Right lobe of liver (tissue), 4 donors: Measurements from ENCODE around the gene DDR2.

Experiments
- POLR2A ChIP-seq: fragments of 450-650 bp; IDR thresholded peaks from one replicate; pipeline ENCODE4 v1.6.1; 2017; ENCODE audit warnings: antibody characterized with exemption, mild to moderate bottlenecking
- TF ChIP-seq, protein P1 (sequence below), 4 donors: fragments of 200-600 bp in 3 of 4; fragments of 450-650 bp in 1 of 4; IDR thresholded peaks; one replicate each; pipeline versions ENCODE4 v1.5.1 to v1.8.0; 2016 to 2022; ENCODE audit warnings: antibody characterized with exemption in 4 of 4, mild to moderate bottlenecking in 2 of 4
- donor health status: DM: no; HTN: no; CAD: no.
- donor health status: DM: no; HTN: no; CAD: no.
- donor health status: DM: no; HTN: yes; CAD: no.

DNA sequence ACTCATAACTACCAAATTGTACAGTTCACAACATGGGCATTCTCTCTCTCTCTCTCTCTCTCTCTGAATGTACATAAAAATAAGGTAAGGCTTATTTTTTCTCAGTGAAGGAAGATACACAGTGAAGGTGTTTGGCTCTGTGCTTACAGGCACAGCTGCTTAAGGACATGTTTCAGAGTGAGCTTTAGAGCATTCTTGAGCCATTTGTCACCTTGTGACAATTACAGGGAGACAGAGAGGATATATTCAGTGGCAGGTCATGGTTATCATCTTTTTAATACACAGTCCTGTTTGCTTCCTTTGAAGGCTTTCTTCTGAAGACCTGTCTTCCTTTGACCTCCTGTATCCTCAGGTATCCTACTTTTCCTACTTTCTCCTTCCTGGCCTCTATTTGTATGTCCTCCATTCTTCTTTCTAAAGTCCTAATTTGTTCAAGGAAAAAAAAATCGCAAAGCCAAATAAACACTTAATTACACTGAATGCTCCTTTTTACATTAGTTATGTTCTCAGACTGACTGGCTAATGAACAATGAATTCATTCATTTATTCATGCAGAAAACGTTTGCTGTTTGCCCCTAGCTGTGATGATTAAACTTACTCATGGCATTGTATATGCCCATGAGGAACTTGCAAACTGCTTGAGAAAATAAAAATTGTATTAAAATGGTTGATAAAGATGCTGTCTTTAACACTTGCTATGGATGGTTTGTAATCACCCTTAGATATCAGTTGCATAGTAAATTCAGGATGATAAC, 191.7 kb downstream of the DDR2 start:
- TF ChIP-seq, protein P1, sequence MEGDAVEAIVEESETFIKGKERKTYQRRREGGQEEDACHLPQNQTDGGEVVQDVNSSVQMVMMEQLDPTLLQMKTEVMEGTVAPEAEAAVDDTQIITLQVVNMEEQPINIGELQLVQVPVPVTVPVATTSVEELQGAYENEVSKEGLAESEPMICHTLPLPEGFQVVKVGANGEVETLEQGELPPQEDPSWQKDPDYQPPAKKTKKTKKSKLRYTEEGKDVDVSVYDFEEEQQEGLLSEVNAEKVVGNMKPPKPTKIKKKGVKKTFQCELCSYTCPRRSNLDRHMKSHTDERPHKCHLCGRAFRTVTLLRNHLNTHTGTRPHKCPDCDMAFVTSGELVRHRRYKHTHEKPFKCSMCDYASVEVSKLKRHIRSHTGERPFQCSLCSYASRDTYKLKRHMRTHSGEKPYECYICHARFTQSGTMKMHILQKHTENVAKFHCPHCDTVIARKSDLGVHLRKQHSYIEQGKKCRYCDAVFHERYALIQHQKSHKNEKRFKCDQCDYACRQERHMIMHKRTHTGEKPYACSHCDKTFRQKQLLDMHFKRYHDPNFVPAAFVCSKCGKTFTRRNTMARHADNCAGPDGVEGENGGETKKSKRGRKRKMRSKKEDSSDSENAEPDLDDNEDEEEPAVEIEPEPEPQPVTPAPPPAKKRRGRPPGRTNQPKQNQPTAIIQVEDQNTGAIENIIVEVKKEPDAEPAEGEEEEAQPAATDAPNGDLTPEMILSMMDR (IDR thresholded peaks at IDR 0.05), result no peak
- TF ChIP-seq POLR2A, result no peak
